Activated naive CD8-positive, alpha-beta T cell (primary cell): ENCODE measurements around the gene FADS6.
A peak's percentile ranks its signal among the peaks of the same experiment; 100 is the strongest.

Source experiments
- H3K27ac Mint-ChIP-seq: one replicate; pipeline ENCODE4 v1.8.0; 2021; ENCODE audit warnings: mixed read lengths
- H3K27me3 Mint-ChIP-seq: one replicate; pipeline ENCODE4 v1.8.0; 2021; ENCODE audit warnings: mixed read lengths
- H3K36me3 Mint-ChIP-seq: one replicate; pipeline ENCODE4 v1.8.0; 2021; ENCODE audit warnings: mixed read lengths
- H3K4me1 Mint-ChIP-seq: one replicate; pipeline ENCODE4 v1.8.0; 2021; ENCODE audit warnings: low read depth, mixed read lengths
- H3K4me3 Mint-ChIP-seq: one replicate; pipeline ENCODE4 v1.8.0; 2021; ENCODE audit warnings: mild to moderate bottlenecking, mixed read lengths
- H3K9me3 Mint-ChIP-seq: one replicate; pipeline ENCODE4 v1.8.0; 2021; ENCODE audit warnings: low read depth, mixed read lengths

Gene FADS6

DNA sequence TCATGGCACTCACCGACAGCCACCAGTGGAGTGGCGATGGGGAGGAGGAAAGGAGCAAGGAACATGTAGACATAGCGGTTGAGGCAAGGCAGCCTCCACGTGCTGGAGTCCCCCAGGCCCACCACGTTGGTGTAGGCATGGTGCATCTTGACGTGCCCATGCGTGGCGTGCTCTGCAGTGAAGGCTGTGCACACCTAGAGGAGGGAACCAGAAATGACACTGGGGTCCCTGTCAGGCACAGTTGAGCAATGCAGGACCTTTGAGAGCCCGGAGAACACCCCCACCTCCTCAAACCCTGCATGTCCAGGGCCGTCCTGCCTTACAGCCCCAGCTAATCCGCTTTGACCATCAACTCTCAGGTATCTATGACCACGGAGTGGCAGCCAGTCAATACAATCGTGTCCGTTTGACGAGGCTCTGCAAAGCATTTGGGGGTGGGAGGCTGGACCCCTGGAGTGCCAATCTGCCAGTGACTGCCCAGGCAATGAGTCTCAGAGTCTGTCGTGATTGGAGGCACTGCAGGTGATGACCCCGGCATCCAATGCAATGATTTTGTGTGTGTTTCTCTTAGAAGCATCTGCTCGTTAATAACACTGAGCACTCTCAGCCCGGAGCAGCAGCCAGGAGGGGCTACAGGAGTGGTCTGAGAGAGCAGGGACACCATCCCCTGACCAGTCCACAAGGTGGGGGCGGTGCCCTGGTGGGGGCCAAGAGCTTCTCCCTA lies 10.8 kb downstream of the FADS6 start:
- Mint-ChIP-seq H3K9me3 (no peaks in the 10 kb centered on the region), H3K36me3 (no peaks in the 10 kb centered on the region), H3K27me3 (peaks cover 4% of the 10 kb centered on the region), H3K4me1 (no peaks in the 10 kb centered on the region), H3K27ac (no peak overlapping the region), H3K4me3 (no peak overlapping the region)

DNA sequence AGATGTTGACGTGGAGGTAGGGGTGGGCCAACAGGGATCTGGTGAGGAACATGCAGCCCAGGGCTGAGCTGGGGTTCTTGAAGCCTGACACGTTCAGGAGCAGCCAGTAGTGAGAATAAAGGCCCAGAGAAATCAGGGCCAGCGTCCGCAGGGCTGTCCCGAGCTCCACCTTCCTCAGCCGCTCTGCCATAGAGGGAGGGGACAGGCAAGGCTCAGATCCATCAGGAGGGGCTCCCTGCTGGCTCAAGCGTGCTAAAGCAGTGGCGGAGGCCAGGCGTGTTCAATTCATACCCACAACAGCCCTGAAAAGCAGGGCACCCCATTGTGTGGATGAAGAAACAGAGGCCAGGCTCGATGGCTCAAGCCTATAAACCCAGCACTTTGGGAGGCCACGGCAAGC lies 12.4 kb downstream of the FADS6 start:
- no peaks in the 10 kb centered on the region for H3K27me3 Mint-ChIP-seq
- no peaks in the 10 kb centered on the region for H3K36me3 Mint-ChIP-seq
- no peak overlapping the region for H3K4me3 Mint-ChIP-seq
- H3K27ac Mint-ChIP-seq: no peak overlapping the region
- no peaks in the 10 kb centered on the region for H3K4me1 Mint-ChIP-seq
- H3K9me3 Mint-ChIP-seq: no peaks in the 10 kb centered on the region

DNA sequence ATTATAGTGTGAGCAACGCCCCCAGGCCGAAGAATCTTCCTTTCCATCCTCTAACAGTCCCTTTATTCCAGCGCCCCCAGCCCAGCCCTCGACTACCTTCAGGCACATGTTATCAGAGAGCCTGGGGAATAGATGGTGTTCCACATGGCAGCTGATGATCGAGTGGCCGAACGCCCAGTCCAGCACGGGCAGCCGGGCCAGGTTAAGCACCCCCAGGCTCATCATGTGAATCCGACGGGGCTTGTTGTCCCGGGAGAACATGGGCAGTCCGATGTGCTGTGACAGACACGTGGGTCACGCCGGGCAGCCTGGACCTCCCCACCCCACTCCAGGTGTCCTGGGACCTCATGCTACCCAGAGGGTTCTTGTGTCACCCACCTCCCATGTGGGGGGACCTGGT lies 14.1 kb downstream of the FADS6 start:
- Mint-ChIP-seq H3K9me3 (no peaks in the 10 kb centered on the region), H3K4me3 (no peak overlapping the region), H3K27ac (no peak overlapping the region), H3K27me3 (no peaks in the 10 kb centered on the region), H3K36me3 (no peaks in the 10 kb centered on the region), H3K4me1 (no peaks in the 10 kb centered on the region)

DNA sequence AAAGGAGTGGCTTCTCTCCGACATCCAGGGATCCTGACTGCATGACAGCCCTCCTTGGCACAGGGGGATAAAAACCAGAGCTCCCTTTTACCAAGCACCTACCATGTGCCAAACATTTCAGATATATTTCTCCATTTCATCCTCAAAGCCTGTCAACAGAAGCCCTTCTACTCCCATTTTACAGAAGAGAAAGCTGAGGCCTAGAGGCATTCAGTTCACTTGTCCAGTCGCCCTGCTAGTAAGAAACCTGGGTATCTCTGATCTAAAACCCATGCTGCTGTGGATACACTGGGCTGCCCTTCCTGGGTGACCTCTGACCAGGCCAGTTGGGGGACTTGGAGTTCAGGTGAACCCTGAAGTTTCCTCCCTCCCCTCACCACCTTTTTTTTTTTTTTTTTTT lies 14.8 kb downstream of the FADS6 start:
- H3K27me3 Mint-ChIP-seq: no peaks in the 10 kb centered on the region
- H3K9me3 Mint-ChIP-seq: no peaks in the 10 kb centered on the region
- no peak overlapping the region for H3K27ac Mint-ChIP-seq
- peaks cover 5% of the 10 kb centered on the region for H3K4me1 Mint-ChIP-seq
- no peak overlapping the region for H3K4me3 Mint-ChIP-seq
- no peaks in the 10 kb centered on the region for H3K36me3 Mint-ChIP-seq

DNA sequence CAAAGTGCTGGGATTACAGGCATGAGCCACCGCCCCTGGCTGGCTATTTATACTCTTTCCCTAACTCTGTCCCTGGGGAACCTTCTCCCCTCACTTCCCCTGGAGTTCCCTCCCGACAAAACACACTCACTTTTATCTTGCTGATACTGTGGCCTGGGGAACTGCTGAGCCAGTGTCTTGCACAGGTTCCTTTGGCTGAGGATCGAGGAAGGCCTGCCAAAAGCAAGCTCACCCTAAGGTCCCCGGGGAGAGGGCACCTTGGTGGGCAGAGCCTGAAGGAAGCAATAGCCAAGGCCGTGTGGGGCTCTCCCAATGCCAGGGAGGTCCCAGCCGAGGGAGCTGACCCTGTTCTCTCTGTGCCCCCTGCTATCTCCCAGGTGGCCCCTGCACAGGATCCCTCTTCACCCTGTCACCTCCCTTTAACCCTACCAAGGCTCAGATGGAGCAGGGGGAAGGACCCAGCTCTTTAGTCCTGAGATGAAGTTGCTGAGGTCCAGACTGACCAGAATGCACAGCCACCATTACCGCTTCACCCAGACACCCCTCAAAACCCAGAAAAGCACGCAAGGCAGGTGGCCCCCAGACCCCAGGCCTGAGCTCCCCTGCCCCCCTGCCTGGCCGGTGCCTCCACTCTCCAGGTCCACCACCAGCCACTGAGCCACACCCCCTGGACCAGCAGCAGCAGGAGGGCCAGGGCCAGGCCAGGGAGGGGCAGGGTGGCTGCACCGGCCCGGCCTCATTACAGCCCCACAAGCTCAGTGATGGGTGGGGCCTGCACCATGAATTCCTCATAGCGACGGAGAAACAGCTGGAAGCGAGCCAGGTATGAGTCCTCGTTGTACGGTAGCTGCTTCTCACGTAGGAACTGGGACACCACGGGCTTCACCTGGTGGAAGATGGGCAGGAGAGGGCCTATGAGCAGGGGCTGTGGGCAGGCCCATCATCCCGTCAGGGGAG lies 15.6 kb downstream of the FADS6 start:
- H3K4me1 Mint-ChIP-seq: peaks cover 7% of the 10 kb centered on the region
- no peaks in the 10 kb centered on the region for H3K36me3 Mint-ChIP-seq
- no peaks in the 10 kb centered on the region for H3K27me3 Mint-ChIP-seq
- H3K4me3 Mint-ChIP-seq: no peak overlapping the region
- H3K9me3 Mint-ChIP-seq: no peaks in the 10 kb centered on the region
- H3K27ac Mint-ChIP-seq: no peak overlapping the region

DNA sequence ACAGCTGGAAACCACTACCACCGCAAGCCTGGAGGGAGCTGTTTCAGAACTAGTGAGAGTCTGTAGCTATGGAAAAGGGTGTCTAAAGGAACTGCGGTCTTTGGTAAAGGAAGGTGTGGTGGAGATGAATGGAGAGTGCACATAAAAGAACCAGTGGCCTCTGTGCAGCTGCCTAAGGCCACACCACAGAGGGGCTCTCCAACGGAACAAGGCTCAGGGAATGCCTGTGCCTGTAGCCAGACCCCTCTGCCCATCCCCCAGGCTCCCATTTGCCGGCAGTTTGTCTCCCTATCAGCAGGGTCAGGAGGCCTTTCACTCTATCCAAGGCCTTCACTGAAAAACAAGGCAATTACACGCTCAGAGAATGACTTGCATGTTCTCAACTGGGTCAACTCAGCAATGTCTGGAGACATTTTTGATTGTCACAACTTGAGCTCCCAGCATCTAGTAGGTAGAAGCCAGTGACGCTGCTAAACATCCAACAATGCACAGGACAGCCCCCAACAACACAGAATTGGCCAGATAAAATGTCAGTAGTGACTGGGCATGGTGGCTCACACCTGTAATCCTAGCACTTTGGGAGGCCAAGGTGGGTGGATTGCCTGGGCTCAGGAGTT lies 17.3 kb downstream of the FADS6 start:
- H3K27me3 Mint-ChIP-seq: no peaks in the 10 kb centered on the region
- no peak overlapping the region for H3K4me3 Mint-ChIP-seq
- peaks cover 18% of the 10 kb centered on the region for H3K4me1 Mint-ChIP-seq
- no peaks in the 10 kb centered on the region for H3K9me3 Mint-ChIP-seq
- H3K36me3 Mint-ChIP-seq: no peaks in the 10 kb centered on the region
- H3K27ac Mint-ChIP-seq: no peak overlapping the region

DNA sequence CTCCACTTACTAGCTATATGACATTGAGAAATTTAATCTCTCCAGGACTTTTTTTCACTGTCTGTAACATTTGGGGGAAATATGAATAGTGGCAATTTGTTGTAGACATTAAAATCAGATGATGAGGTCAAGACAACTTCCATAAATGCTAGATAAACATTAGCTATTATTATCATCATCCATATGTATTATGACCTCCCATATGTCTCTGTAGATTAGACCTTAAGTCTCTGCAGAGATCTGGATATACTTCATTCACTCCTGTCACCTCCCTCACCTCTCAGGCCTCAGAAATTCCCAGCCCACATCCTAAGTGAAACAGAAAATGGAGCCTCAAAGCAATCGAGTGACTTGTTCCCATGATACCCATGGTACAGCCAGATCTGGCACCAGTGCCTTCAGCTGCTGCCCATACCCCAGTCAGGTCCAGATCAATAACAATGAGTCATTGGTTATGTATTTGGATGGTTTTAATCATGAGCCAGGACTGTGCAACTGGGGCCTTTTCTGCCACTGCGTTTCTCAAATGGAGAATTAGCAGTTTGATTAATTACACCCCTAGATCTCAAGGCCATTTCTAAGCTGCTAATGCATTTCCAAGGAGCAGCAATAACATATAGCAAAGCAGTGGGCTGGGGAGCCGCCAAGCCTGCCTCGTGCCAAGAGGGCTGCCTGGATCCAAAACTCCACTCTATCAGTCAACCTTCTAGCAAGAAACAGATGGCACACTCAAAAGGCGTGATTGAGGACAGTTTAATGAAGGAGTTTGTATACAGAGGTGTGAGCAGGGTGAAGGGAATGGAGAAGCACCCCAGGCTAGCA lies 18.1 kb downstream of the FADS6 start:
- Mint-ChIP-seq H3K27me3 (no peaks in the 10 kb centered on the region), H3K36me3 (no peaks in the 10 kb centered on the region), H3K27ac (peak overlapping the region; percentile 43), H3K4me1 (peaks cover 18% of the 10 kb centered on the region), H3K9me3 (no peaks in the 10 kb centered on the region), H3K4me3 (no peak overlapping the region)

DNA sequence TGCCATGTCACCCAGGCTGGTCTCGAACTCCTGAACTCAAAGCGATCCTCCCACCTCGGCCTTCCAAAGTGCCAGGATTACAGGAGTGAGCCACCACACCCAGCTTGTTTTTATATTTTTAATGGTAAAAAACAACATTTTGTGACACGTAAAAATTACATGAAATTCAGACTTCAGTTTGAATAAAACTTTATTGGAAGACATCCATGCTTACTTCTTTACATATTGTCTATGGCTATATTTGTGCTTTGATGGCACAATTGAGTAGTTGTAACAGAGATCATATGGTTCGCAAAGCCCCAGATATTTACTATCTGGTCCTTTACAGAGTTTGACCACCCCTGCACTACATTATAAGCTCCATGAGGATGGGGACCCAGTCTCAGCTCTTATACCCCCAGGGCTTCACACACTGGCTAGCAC lies 18.8 kb downstream of the FADS6 start:
- Mint-ChIP-seq H3K36me3 (no peaks in the 10 kb centered on the region), H3K27ac (no peak overlapping the region), H3K9me3 (no peaks in the 10 kb centered on the region), H3K4me1 (peaks cover 18% of the 10 kb centered on the region), H3K27me3 (no peaks in the 10 kb centered on the region), H3K4me3 (no peak overlapping the region)

DNA sequence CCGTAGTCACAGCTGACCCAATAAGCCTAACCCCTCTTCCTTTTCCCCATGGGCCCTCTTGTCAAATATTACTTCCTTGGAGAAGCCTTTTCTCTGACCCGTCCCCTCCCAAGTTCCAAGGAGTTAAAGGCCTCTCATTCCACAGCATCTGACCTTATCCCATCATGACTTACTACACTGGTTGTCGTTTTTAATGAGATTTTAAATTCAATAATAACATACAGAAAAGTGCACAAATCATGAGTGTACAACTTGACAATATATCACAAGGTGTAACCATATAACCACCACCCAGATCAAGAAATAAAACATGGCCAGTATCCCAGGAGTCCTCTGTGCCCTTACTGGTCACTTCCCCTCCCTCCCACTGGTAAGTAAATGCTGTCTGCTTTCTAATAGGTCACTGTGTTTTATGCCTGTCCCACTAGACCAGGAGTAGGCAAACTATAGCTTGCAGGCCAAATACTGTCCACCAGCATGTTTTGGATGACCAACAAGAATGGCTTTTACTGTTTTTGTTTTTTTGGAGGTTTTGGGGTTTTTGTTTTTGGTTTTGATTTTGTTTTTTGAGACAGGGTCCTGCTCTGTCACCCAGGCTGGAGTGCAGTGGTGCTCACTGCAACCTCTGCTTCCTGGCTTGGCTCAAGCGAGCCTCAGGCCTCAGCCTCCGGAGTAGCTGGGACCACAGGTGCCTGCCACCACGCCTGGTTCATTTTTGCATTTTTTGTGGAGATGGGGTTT lies 19.4 kb downstream of the FADS6 start:
- Mint-ChIP-seq H3K4me3 (peak overlapping the region; percentile 86), H3K27ac (peak overlapping the region; percentile 97), H3K4me1 (peaks cover 18% of the 10 kb centered on the region), H3K27me3 (no peaks in the 10 kb centered on the region), H3K36me3 (no peaks in the 10 kb centered on the region), H3K9me3 (no peaks in the 10 kb centered on the region)

DNA sequence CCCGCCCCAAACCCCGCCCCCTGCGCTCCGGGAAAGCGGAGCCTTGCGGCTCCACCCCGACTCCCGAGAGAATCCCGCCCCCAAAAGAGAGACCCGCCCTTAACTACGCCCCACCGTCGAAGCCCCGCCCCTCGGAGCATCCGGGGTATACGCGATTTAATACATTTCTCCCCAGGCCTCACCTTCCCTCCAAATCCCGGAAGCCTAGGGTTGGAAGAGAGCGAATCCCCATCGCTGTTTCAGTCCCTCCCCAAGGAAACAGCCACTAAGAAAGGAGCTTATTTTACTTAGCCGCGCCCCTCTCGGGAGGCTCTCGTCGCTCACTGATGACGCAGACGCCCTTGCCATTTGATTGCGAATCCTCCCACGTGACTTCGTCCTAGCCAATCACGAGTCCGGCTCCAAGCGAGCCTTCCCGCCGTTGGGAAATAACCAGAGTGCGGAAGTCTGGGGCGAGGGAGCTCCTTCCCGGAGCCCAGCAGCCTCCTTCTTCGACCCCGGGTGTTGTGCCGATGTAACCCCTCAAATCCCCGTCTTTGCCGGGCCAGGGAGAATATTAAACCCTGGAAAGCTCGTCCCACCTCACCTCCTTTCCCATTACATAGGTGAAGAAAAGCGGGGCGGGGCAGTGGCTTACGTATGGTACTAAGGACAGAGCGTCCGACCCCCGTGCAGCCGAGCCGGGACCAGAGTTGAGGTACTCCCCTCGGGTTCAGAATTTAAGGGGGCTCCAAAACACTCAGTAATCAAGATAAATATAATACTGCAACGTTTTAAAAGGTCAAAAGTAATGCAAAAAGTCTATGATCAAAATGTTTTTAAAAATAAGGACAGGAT lies 20.2 kb downstream of the FADS6 start:
- Mint-ChIP-seq H3K27me3 (no peaks in the 10 kb centered on the region), H3K9me3 (no peaks in the 10 kb centered on the region), H3K4me3 (peak overlapping the region; percentile 86), H3K36me3 (no peaks in the 10 kb centered on the region), H3K27ac (peak overlapping the region; percentile 97), H3K4me1 (peaks cover 18% of the 10 kb centered on the region)

DNA sequence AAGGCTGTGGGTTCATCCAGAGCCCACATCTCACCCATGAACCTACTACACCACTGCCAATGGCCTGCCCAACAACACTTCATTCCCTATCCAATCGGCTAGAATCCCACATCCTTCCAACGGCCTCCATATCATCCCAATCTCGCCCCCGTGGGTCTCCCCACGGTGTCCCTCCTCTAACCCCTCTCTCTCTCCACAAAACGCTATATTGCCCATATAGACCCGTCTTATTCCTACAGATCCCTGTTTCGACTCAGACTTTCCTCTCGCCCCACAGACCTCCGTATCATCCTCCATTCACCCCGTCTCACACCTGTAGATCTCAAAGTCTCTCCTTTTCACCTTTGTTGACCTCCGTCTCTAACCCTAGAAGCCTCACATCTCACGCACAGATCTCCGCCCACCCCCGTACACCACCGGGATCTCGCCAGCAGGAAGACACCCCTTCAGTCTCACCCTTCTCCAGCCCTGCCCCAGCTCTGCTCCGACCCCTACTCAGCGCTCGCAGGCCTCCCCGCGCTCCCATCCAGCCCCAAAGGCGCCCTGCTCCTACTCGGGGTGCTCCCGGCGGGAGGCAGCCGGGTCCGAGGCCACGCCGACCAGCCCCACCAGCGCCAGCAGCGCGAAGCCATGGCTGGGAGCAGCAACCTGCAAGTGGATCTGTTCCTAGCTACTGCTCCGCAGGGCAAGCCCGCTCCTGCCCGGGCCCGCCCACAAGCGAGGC lies 21.0 kb downstream of the FADS6 start, which contains the start of gene FDXR:
Gene FDXR (minus strand): TSS at position 682 of the 724 bp plus-strand sequence. CDS start 50 bp downstream, at position 632.
- Mint-ChIP-seq H3K4me1 (peaks cover 18% of the 10 kb centered on the region), H3K27ac (peak within 1 kb of the TSS; percentile 97), H3K9me3 (no peaks in the 10 kb centered on the region), H3K36me3 (no peaks in the 10 kb centered on the region), H3K4me3 (peak within 1 kb of the TSS; percentile 86), H3K27me3 (no peaks in the 10 kb centered on the region)

DNA sequence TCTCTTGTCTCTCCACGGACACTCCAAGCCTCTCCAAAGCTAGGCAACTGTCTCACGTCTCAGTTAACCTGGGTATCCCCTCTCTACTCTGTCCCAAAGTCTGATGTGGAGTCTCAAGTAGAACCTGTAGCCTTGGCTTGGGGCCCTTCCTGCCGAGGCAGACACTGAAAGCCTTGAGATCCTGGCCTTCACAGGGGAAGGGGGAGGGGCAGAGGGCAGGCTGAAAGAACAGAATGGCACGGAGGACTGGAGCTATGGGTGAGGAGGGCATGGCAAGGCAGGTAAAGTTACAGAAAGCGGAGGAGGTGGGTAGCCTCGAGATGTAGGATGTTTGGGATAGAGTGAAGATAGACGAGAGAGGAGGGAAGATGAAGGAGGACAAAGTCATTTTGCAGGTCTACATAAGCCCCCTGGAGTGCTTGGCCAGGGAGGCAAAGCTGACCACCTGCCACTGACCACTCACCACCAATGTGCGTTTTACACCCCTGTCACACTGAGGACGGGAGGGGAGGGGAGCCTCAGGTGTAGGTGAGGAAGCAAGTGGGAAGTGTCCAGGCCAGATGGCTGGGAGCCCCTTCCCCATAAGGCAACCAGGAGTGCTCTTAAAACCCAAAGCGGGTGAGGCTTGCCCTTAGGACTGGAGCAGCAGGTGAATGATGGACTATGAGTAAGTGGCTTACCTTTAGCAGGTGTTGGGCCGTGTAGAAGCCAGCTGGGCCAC lies 21.9 kb downstream of the FADS6 start:
- peak overlapping the region; percentile 86 for H3K4me3 Mint-ChIP-seq
- peaks cover 18% of the 10 kb centered on the region for H3K4me1 Mint-ChIP-seq
- no peaks in the 10 kb centered on the region for H3K9me3 Mint-ChIP-seq
- no peak overlapping the region for H3K27ac Mint-ChIP-seq
- no peaks in the 10 kb centered on the region for H3K27me3 Mint-ChIP-seq
- no peaks in the 10 kb centered on the region for H3K36me3 Mint-ChIP-seq
